Glutamatergic neuron (in vitro differentiated cells): ENCODE results near the gene SSX2IP. TPM values are rescaled to one million over a fixed set of nuclear protein-coding genes. Genes with fewer than 3 reads are reported as not detected.
A peak's percentile ranks its signal among the peaks of the same experiment; 100 is the strongest.

Source experiments
- DNase-seq: peaks from one replicate; pipeline ENCODE4 v3.0.0; 2022
- H3K27ac Mint-ChIP-seq: one replicate; pipeline ENCODE4 v1.8.0; 2020; ENCODE audit warnings: mild to moderate bottlenecking, mixed read lengths, inconsistent platforms; ENCODE audit not compliant: unreplicated experiment
- H3K27me3 Mint-ChIP-seq: one replicate; pipeline ENCODE4 v1.8.0; 2020; ENCODE audit warnings: mild to moderate bottlenecking, moderate library complexity, mixed read lengths, inconsistent platforms; ENCODE audit not compliant: unreplicated experiment
- H3K36me3 Mint-ChIP-seq: one replicate; pipeline ENCODE4 v1.8.0; 2020; ENCODE audit warnings: mild to moderate bottlenecking, mixed read lengths, inconsistent platforms; ENCODE audit not compliant: unreplicated experiment
- H3K4me1 Mint-ChIP-seq: one replicate; pipeline ENCODE4 v1.8.0; 2020; ENCODE audit warnings: mild to moderate bottlenecking, low read depth, mixed read lengths, inconsistent platforms; ENCODE audit not compliant: unreplicated experiment
- H3K4me3 Mint-ChIP-seq: one replicate; pipeline ENCODE4 v1.8.0; 2020; ENCODE audit warnings: mild to moderate bottlenecking, mixed read lengths, inconsistent platforms; ENCODE audit not compliant: unreplicated experiment
- H3K9me3 Mint-ChIP-seq: one replicate; pipeline ENCODE4 v1.8.0; 2020; ENCODE audit warnings: mild to moderate bottlenecking, moderate library complexity, mixed read lengths, inconsistent platforms; ENCODE audit not compliant: unreplicated experiment
- total RNA-seq: library from RNA; stranded (reverse); fragmentation: NEBNext Ultra II Directional; extraction: Animal tissue kit (Norgen Biotek cat#: 25700); gene quantifications from one replicate; pipeline ENCODE4 v1.2.1, GENCODE V29; 2021; ENCODE audit not compliant: unreplicated experiment
- TF ChIP-seq, protein P1 (sequence below): fragments of 200-600 bp; sonication (generic); IDR thresholded peaks from one replicate; pipeline ENCODE4 v1.5.0; 2021; ENCODE audit not compliant: partially characterized antibody, unreplicated experiment

SSX2IP gene
- total RNA-seq, 1 donor from 2014 or later = 16.0 TPM

DNA sequence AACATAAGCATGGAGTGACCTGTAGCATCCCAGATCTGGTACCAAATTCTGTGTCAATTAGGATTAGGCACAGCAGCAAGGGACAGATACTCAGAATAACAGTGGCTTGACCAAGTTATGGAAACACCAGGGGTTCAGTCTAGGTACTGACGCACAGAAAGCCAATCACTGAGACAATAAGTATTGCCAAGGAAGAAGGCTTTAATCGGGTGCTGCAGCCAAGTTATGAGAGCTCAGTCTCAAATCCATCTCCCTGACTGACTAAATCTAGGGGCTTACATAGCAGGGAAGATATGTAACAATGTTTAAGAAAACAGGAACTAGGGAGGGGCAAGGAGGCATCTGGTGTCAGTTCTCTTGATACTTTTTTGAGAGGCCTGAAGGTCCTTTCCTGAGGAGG, 76.4 kb downstream of the SSX2IP start:
- H3K36me3 Mint-ChIP-seq = peaks cover 14% of the 10 kb centered on the region
- TF ChIP-seq, protein P1, sequence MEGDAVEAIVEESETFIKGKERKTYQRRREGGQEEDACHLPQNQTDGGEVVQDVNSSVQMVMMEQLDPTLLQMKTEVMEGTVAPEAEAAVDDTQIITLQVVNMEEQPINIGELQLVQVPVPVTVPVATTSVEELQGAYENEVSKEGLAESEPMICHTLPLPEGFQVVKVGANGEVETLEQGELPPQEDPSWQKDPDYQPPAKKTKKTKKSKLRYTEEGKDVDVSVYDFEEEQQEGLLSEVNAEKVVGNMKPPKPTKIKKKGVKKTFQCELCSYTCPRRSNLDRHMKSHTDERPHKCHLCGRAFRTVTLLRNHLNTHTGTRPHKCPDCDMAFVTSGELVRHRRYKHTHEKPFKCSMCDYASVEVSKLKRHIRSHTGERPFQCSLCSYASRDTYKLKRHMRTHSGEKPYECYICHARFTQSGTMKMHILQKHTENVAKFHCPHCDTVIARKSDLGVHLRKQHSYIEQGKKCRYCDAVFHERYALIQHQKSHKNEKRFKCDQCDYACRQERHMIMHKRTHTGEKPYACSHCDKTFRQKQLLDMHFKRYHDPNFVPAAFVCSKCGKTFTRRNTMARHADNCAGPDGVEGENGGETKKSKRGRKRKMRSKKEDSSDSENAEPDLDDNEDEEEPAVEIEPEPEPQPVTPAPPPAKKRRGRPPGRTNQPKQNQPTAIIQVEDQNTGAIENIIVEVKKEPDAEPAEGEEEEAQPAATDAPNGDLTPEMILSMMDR = no peak
- peaks cover 2% of the 10 kb centered on the region for H3K27me3 Mint-ChIP-seq
- H3K27ac Mint-ChIP-seq = no peak overlapping the region
- H3K4me3 Mint-ChIP-seq = no peak overlapping the region
- no peak for DNase-seq
- peaks cover 2% of the 10 kb centered on the region for H3K9me3 Mint-ChIP-seq
- H3K4me1 Mint-ChIP-seq = peaks cover 7% of the 10 kb centered on the region

DNA sequence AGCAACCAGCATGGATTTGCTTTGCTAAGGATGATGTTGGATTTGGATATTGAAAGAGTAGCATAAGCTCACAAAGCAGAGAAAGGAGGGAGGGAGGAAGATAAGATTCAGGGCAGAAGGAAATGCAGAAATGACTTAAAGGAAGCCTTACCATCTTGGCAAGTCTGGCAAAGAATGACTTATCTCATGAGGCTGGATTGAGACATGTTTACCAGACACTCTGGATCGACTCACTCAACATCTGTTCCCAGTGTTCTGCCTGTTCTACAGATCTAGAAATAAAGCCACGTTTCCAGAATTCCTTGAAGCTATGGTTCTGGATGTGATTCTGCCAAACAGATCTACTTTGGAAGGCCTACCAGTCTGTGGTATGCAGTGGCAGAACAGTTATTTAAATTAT, 77.2 kb downstream of the SSX2IP start:
- Mint-ChIP-seq H3K27ac (no peak overlapping the region), H3K4me3 (no peak overlapping the region), H3K36me3 (peaks cover 14% of the 10 kb centered on the region), H3K4me1 (peaks cover 7% of the 10 kb centered on the region), H3K27me3 (peaks cover 2% of the 10 kb centered on the region), H3K9me3 (peaks cover 2% of the 10 kb centered on the region)
- TF ChIP-seq, protein P1 = no peak
- no peak for DNase-seq

DNA sequence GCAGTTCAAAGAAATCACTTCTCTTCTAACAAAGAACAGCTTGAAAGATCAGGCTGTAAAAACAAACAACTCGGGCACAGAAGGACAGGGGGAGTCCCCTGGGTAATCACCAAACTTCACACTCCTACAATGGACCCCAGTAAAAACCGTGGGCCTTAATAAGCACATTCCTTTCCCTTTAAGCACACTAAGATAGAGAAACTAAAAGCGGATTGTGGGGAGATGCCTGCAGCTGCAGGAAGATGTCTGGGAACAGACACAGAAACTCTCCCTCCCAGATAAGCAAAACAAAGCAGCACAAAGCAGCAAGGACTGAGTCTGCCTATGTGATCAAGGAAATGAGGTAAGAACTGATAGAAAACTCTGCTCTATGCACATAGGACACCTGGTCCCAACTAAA, 78.5 kb downstream of the SSX2IP start:
- H3K36me3 Mint-ChIP-seq = peaks cover 15% of the 10 kb centered on the region
- peaks cover 7% of the 10 kb centered on the region for H3K4me1 Mint-ChIP-seq
- peak overlapping the region; percentile 18 for H3K4me3 Mint-ChIP-seq
- TF ChIP-seq, protein P1 = no peak
- peaks cover 2% of the 10 kb centered on the region for H3K27me3 Mint-ChIP-seq
- DNase-seq = no peak
- peak overlapping the region; percentile 60 for H3K27ac Mint-ChIP-seq
- peaks cover 2% of the 10 kb centered on the region for H3K9me3 Mint-ChIP-seq

DNA sequence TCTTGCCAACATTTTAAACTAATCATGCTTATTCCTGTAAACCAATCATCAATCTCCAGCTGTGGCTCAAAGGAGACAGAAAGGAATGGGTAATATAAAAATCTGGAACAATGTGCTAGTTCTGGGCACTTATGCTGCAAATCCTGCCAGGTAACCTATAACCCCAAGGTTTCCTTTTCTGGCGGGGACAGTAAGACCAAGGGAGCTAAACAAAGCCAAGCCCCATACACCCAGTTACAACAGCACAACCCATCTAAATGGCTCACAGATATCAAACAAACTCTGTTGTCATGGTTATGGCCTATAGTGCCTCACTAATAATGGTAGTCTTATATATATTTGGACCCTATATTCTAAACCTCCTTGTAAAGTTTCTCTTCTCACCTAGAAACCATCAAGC, 79.2 kb downstream of the SSX2IP start:
- Mint-ChIP-seq H3K27ac (no peak overlapping the region), H3K4me1 (peaks cover 7% of the 10 kb centered on the region), H3K4me3 (no peak overlapping the region), H3K36me3 (peaks cover 21% of the 10 kb centered on the region), H3K9me3 (peaks cover 2% of the 10 kb centered on the region), H3K27me3 (peaks cover 2% of the 10 kb centered on the region)
- DNase-seq = no peak
- TF ChIP-seq, protein P1 = no peak

DNA sequence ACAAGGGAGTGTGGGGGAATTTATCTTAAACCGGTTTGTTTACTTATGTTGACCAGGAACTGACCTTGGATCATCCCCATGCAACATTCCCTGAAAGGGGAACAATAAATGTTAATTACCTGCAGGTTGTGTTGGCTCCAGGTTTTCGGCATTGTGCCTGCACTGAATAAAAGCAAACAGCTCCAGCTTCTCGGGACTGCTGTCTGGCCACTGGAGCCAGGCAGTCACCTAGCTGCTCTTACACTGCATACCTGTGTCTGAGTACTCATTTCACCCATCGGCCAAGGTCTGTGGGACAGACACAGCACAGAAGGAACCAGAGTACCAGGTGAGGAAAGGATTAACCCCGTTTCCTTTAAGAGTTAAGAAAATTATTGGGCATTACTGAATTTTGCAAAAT, 83.3 kb downstream of the SSX2IP start:
- TF ChIP-seq, protein P1 = no peak
- DNase-seq = no peak
- Mint-ChIP-seq H3K36me3 (peaks cover 32% of the 10 kb centered on the region), H3K27me3 (peaks cover 7% of the 10 kb centered on the region), H3K4me1 (peaks cover 7% of the 10 kb centered on the region), H3K27ac (no peak overlapping the region), H3K9me3 (peaks cover 6% of the 10 kb centered on the region), H3K4me3 (no peak overlapping the region)
